SU-DHL-6 (cell line): ENCODE measurements around the gene PC.

Experiments used
- H2AFZ ChIP-seq: fragments of 200-600 bp; sonication (generic); 2 replicates; pipeline ENCODE4 v1.6.1; 2014; ENCODE audit warnings: low read depth, mild to moderate bottlenecking, moderate library complexity, mixed read lengths, antibody characterized with exemption, low read length; ENCODE audit not compliant: severe bottlenecking
- H3F3A ChIP-seq: fragments of 200-600 bp; shearing (Covaris generic); 2 replicates; pipeline ENCODE4 v1.6.0; 2016; ENCODE audit warnings: antibody characterized with exemption, mild to moderate bottlenecking; ENCODE audit not compliant: insufficient read depth
- H3K27ac ChIP-seq: fragments of 200-600 bp; sonication (generic); 2 replicates; pipeline ENCODE4 v1.5.1; 2016; ENCODE audit warnings: low read depth, mild to moderate bottlenecking, low read length, moderate library complexity, mixed read lengths
- H3K27me3 ChIP-seq: fragments of 200-600 bp; sonication (generic), shearing (Covaris generic); 2 replicates; pipeline ENCODE4 v1.6.0; 2014; ENCODE audit warnings: mild to moderate bottlenecking, low read length
- H3K36me3 ChIP-seq: fragments of 200-600 bp; sonication (generic); 2 replicates; pipeline ENCODE4 v1.6.1; 2014; ENCODE audit warnings: mild to moderate bottlenecking, low read length, mixed read lengths
- H3K4me2 ChIP-seq: fragments of 300-600, 200-600 bp; shearing (Covaris generic), sonication (generic); 2 replicates; pipeline ENCODE4 v1.6.0; 2014; ENCODE audit warnings: low read length, low read depth, mild to moderate bottlenecking; ENCODE audit not compliant: poor library complexity, severe bottlenecking
- H3K4me3 ChIP-seq: fragments of 200-600 bp; sonication (generic); 2 replicates; pipeline ENCODE4 v1.5.1; 2014; ENCODE audit warnings: antibody characterized with exemption, low read length, mild to moderate bottlenecking, mixed read lengths; ENCODE audit not compliant: insufficient read depth, poor library complexity, severe bottlenecking
- H3K79me2 ChIP-seq: fragments of 200-600 bp; sonication (generic); 2 replicates; pipeline ENCODE4 v1.6.1; 2014; ENCODE audit warnings: mild to moderate bottlenecking, low read length, moderate library complexity; ENCODE audit not compliant: insufficient read depth
- H3K9ac ChIP-seq: fragments of 200-600 bp; sonication (generic); 2 replicates; pipeline ENCODE4 v1.7.0; 2014; ENCODE audit warnings: mild to moderate bottlenecking, low read length
- H3K9me2 ChIP-seq: fragments of 200-600 bp; sonication (generic); replicated peaks from 2 replicates; pipeline ENCODE4 v1.6.1; 2014; ENCODE audit warnings: low read length; ENCODE audit not compliant: insufficient read depth
- H3K9me3 ChIP-seq: fragments of 200-600 bp; sonication (generic); 2 replicates; pipeline ENCODE4 v1.6.1; 2014; ENCODE audit warnings: low read length, mixed read lengths; ENCODE audit not compliant: insufficient read depth
- H4K20me1 ChIP-seq: fragments of 200-600 bp; sonication (generic); 2 replicates; pipeline ENCODE4 v1.6.1; 2014; ENCODE audit warnings: low read depth, mild to moderate bottlenecking, antibody characterized with exemption, low read length, moderate library complexity, mixed read lengths
- CTCF ChIP-seq: fragments of 200-600 bp; sonication (generic); IDR thresholded peaks from one replicate; pipeline ENCODE4 v1.5.1; 2017; ENCODE audit warnings: antibody characterized with exemption, mild to moderate bottlenecking, low read length, moderate library complexity; ENCODE audit not compliant: insufficient read depth, poor library complexity, severe bottlenecking
- EZH2phosphoT487 ChIP-seq: fragments of 200-600 bp; sonication (generic), shearing (Covaris generic); conservative IDR thresholded peaks from 2 replicates; pipeline ENCODE4 v1.6.1; 2018; ENCODE audit warnings: mild to moderate bottlenecking, antibody characterized with exemption, low read length, moderate library complexity, mixed read lengths

The PC gene

GRCh38 chr11:66957971-66958231 lies 282 bp downstream of the PC start:
- Histone ChIP-seq H3K9me2 (no peaks in the 10 kb centered on the region), H3K4me2 (no peak overlapping the region), H3K36me3 (no peaks in the 10 kb centered on the region), H2AFZ (no peak overlapping the region), H3K4me3 (no peak overlapping the region), H3K9ac (no peak overlapping the region), H3K79me2 (no peaks in the 10 kb centered on the region), H3K27ac (no peak overlapping the region), H3K9me3 (no peaks in the 10 kb centered on the region), H3K27me3 (no peaks in the 10 kb centered on the region), H3F3A (no peaks in the 10 kb centered on the region), H4K20me1 (no peaks in the 10 kb centered on the region)
- TF ChIP-seq CTCF = no peak
- no peak for TF ChIP-seq EZH2phosphoT487

GRCh38 chr11:66956689-66957290 lies 1.4 kb downstream of the PC start:
- no peaks in the 10 kb centered on the region for H4K20me1 ChIP-seq
- H3K79me2 ChIP-seq = no peaks in the 10 kb centered on the region
- H3K27ac ChIP-seq = no peak overlapping the region
- H3K9me2 ChIP-seq = no peaks in the 10 kb centered on the region
- H3K27me3 ChIP-seq = no peaks in the 10 kb centered on the region
- no peaks in the 10 kb centered on the region for H3K9me3 ChIP-seq
- H3K4me3 ChIP-seq = no peak overlapping the region
- no peak overlapping the region for H3K4me2 ChIP-seq
- no peak overlapping the region for H3K9ac ChIP-seq
- no peak overlapping the region for H2AFZ ChIP-seq
- no peaks in the 10 kb centered on the region for H3K36me3 ChIP-seq
- TF ChIP-seq CTCF (no peak), EZH2phosphoT487 (no peak)
- H3F3A ChIP-seq = no peaks in the 10 kb centered on the region

- Histone ChIP-seq H3F3A (no peaks in the 10 kb centered on the region), H2AFZ (no peak overlapping the region), H3K9me3 (no peaks in the 10 kb centered on the region), H3K79me2 (no peaks in the 10 kb centered on the region), H3K27ac (no peak overlapping the region), H3K27me3 (no peaks in the 10 kb centered on the region), H3K4me2 (no peak overlapping the region), H3K9ac (no peak overlapping the region), H3K9me2 (no peaks in the 10 kb centered on the region), H4K20me1 (no peaks in the 10 kb centered on the region), H3K36me3 (no peaks in the 10 kb centered on the region), H3K4me3 (no peak overlapping the region)
- no peak for TF ChIP-seq EZH2phosphoT487
- no peak for TF ChIP-seq CTCF
These were observed 4.9 kb downstream of the PC start for GRCh38 chr11:66953081-66953833.
